Measurements from ENCODE around the gene UNC5A. TPM values are rescaled to one million over a fixed set of nuclear protein-coding genes. Genes with fewer than 3 reads are reported as not detected.

The UNC5A gene
- total and polyA plus RNA-seq, 10 of the 15 experiments (the other 5 are each of a cell fraction or from before 2014, with no cell fraction given) = not detected

DNA sequence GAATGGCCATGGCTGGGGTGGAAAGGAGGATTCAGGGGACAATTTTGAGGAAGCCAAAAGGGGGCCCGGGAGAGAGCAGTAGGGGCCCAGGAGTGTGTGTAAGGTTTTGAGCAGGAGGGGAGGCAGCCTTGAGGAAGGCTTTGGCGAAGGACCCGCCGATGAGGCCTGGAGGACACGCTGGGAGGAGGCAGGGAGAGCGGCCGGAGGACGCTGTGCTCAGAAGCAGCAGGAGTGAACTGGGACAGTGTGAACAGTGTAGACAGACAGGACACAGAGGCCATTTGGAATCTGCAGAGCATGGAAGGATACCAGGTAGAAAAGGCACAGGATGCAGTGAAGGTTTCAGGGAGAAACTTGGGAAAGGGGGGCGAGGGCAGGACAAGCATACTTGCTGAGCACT, 14.9 kb downstream of the UNC5A start:
- CTCF ChIA-PET = no interaction called here
- 36% methylated on average over 9 of the region's 9 CpGs for WGBS (ENCODE audit: insufficient coverage, insufficient replicate concordance, low lambda C conversion rate, missing lambda C conversion rate)

DNA sequence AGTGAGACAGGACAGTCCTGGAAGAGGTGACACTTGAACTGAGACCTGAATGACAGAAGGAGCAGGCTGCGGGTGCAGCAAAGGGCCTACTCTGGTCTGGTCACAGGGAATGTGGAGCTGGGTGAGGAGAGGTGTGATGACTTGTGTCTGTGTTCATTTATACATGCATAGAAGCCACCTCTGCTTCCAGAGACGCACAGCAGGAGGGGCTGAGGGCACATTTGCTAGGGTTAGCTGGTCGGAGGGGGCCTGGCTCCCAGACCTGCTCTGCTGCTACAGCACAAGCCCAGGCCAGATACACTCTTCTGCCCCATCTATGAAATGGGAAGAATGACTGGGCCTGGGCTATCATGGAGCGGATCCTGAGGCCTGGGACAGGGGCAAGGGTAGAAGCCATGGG, 15.6 kb downstream of the UNC5A start:
- DNase-seq (ENCODE audit: low read depth, low spot score) (no peak), FAIRE-seq (no peak), ATAC-seq (no peak)
- no TSS peak for BruUV-seq (replicated peaks)
- no peaks in the 10 kb centered on the region for H3K9me3 ChIP-seq (replicated peaks; ENCODE audit: control insufficient read depth, insufficient read depth, low read length)
- H2AFZ ChIP-seq (ENCODE audit: control insufficient read depth, low read depth, low read length) = no peak overlapping the region
- no peak overlapping the region for H3K4me2 ChIP-seq (ENCODE audit: control insufficient read depth, insufficient read depth)
- SMC1A ChIA-PET (ENCODE audit: uncharacterized antibody, unreplicated experiment) = no interaction called here
- H3K4me3 ChIP-seq = no peak overlapping the region
- no peaks in the 10 kb centered on the region for H3K4me1 ChIP-seq (ENCODE audit: control insufficient read depth, insufficient read depth, low read length)
- no peak for TF ChIP-seq TAF1 (IDR thresholded peaks at IDR 0.05; ENCODE audit: borderline replicate concordance, low read depth, low read length)
- no peak for TF ChIP-seq CEBPB (IDR thresholded peaks at IDR 0.05; ENCODE audit: borderline replicate concordance in 1 of 2, low read depth in 2 of 2, low read length in 2 of 2)
- TF ChIP-seq NR2C1 (IDR thresholded peaks at IDR 0.05) = no peak
- TF ChIP-seq RELA (IDR thresholded peaks at IDR 0.05; ENCODE audit: borderline replicate concordance, partially characterized antibody) = no peak
- TF ChIP-seq TCF7 (IDR thresholded peaks at IDR 0.05; ENCODE audit: borderline replicate concordance) = no peak
- no peak for TF ChIP-seq YBX1 (IDR thresholded peaks at IDR 0.05)
- TF ChIP-seq RUNX3 (IDR thresholded peaks at IDR 0.05; ENCODE audit: low read length) = no peak
- TF ChIP-seq IKZF2 (IDR thresholded peaks at IDR 0.05) = no peak
- H3K27ac ChIP-seq (ENCODE audit: control insufficient read depth, insufficient read depth) = no peak overlapping the region
- no peak overlapping the region for H3K9ac ChIP-seq (ENCODE audit: control insufficient read depth, insufficient read depth, low read length)
- CTCF ChIA-PET = interaction anchor here (0.9 kb wide), 1 partner anchor 165 kb away, joined by 3 read pairs; no protein-coding TSS in a partner anchor
- 49% methylated on average over 4 of the region's 4 CpGs for WGBS (ENCODE audit: insufficient coverage, insufficient replicate concordance, low lambda C conversion rate, missing lambda C conversion rate)
- H3K79me2 ChIP-seq (ENCODE audit: control insufficient read depth, insufficient read depth, low read length) = no peaks in the 10 kb centered on the region
- in situ Hi-C loops (cut with MboI) = no loop called here
- no peaks in the 10 kb centered on the region; the same call in 1 of the 2 replicates for H4K20me1 ChIP-seq (ENCODE audit: control insufficient read depth, insufficient read depth)
- RAD21 ChIA-PET (ENCODE audit: unreplicated experiment) = interaction anchor here (0.9 kb wide), 1 partner anchor 165 kb away, joined by 3 read pairs; no protein-coding TSS in a partner anchor
- no peaks in the 10 kb centered on the region for H3K27me3 ChIP-seq (replicated peaks in 1 of 2; ENCODE audit: control insufficient read depth in 2 of 2, insufficient read depth in 2 of 2, low read length in 1 of 2)
- POLR2A ChIA-PET = interaction anchor here (0.7 kb wide), 1 partner anchor 252 kb away, joined by 6 read pairs; no protein-coding TSS in a partner anchor
- no peaks in the 10 kb centered on the region for H3K36me3 ChIP-seq (ENCODE audit: control insufficient read depth in 2 of 2, insufficient read depth in 2 of 2, low read length in 1 of 2)
- intact Hi-C loops (cut with micrococcal nuclease; ENCODE audit: unreplicated experiment) = no loop called here

More for the DNA sequence above, 14.9 kb downstream of the UNC5A start:
- Histone ChIP-seq H4K20me1 (ENCODE audit: control insufficient read depth, insufficient read depth) (no peaks in the 10 kb centered on the region; the same call in 1 of the 2 replicates), H3K9me3 (replicated peaks; ENCODE audit: control insufficient read depth, insufficient read depth, low read length) (no peaks in the 10 kb centered on the region), H3K4me3 (no peak overlapping the region), H3K4me1 (ENCODE audit: control insufficient read depth, insufficient read depth, low read length) (no peaks in the 10 kb centered on the region), H2AFZ (ENCODE audit: control insufficient read depth, low read depth, low read length) (no peak overlapping the region), H3K36me3 (ENCODE audit: control insufficient read depth in 2 of 2, insufficient read depth in 2 of 2, low read length in 1 of 2) (no peaks in the 10 kb centered on the region), H3K79me2 (ENCODE audit: control insufficient read depth, insufficient read depth, low read length) (no peaks in the 10 kb centered on the region), H3K9ac (ENCODE audit: control insufficient read depth, insufficient read depth, low read length) (no peak overlapping the region), H3K27ac (ENCODE audit: control insufficient read depth, insufficient read depth) (no peak overlapping the region), H3K4me2 (ENCODE audit: control insufficient read depth, insufficient read depth) (no peak overlapping the region), H3K27me3 (replicated peaks in 1 of 2; ENCODE audit: control insufficient read depth in 2 of 2, insufficient read depth in 2 of 2, low read length in 1 of 2) (no peaks in the 10 kb centered on the region)
- ChIA-PET RAD21 (ENCODE audit: unreplicated experiment) (interaction anchor here (0.9 kb wide), 1 partner anchor 165 kb away, joined by 3 read pairs; no protein-coding TSS in a partner anchor), POLR2A (no interaction called here), SMC1A (ENCODE audit: uncharacterized antibody, unreplicated experiment) (no interaction called here)
- no peak for ATAC-seq
- no peak for DNase-seq (ENCODE audit: low read depth, low spot score)
- intact Hi-C loops (cut with micrococcal nuclease; ENCODE audit: unreplicated experiment) = no loop called here
- no peak for FAIRE-seq
- BruUV-seq (replicated peaks) = no TSS peak
- TF ChIP-seq TARDBP (IDR thresholded peaks at IDR 0.05; ENCODE audit: borderline replicate concordance) = no peak
- no peak for TF ChIP-seq NR2F1 (conservative IDR thresholded peaks at IDR 0.05)
- TF ChIP-seq BACH1 (IDR thresholded peaks at IDR 0.05; ENCODE audit: borderline replicate concordance) = no peak
- no peak for TF ChIP-seq HDAC2 (IDR thresholded peaks at IDR 0.05)
- TF ChIP-seq, protein P1, sequence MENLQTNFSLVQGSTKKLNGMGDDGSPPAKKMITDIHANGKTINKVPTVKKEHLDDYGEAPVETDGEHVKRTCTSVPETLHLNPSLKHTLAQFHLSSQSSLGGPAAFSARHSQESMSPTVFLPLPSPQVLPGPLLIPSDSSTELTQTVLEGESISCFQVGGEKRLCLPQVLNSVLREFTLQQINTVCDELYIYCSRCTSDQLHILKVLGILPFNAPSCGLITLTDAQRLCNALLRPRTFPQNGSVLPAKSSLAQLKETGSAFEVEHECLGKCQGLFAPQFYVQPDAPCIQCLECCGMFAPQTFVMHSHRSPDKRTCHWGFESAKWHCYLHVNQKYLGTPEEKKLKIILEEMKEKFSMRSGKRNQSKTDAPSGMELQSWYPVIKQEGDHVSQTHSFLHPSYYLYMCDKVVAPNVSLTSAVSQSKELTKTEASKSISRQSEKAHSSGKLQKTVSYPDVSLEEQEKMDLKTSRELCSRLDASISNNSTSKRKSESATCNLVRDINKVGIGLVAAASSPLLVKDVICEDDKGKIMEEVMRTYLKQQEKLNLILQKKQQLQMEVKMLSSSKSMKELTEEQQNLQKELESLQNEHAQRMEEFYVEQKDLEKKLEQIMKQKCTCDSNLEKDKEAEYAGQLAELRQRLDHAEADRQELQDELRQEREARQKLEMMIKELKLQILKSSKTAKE (IDR thresholded peaks at IDR 0.05; ENCODE audit: low read depth, poor library complexity, severe bottlenecking) = no peak
- no peak for TF ChIP-seq CHD4 (IDR thresholded peaks at IDR 0.05)
- in situ Hi-C loops (cut with MboI) = no loop called here

Measured in GM12878 (cell line).